Right renal cortex interstitium (tissue), 3 donors: Measurements from ENCODE around the gene AMN. TPM values are rescaled to one million over a fixed set of nuclear protein-coding genes. Genes with fewer than 3 reads are reported as not detected.
"Not testable (repeated sequence)": the region's sequence is repeated elsewhere in the genome, so short reads cannot be mapped to it uniquely, and the experiment has no call there.

Experiments used
- DNase-seq, 3 donors: peaks; one replicate each; pipeline ENCODE4 v3.0.0-alpha.2; 2013; ENCODE audit warnings: low read depth in 3 of 3, low spot score in 2 of 3
- polyA plus RNA-seq, 3 donors: library from polyadenylated mRNA; unstranded; fragments of 120-200 nt; gene quantifications; one replicate each; pipeline ENCODE4 v1.2.1, GENCODE V29; 2013; ENCODE audit not compliant: insufficient read length in 3 of 3

AMN gene
- polyA plus RNA-seq, 3 donors, result 15.9 to 22.6 (median 17.7) TPM

- DNase-seq, result no peak
Measured at GRCh38 chr14:102911991-102912761, 10.3 kb upstream of the AMN start.

- no peak for DNase-seq
Measured at GRCh38 chr14:102913341-102914211, 8.9 kb upstream of the AMN start.

- no peak for DNase-seq
Measured at GRCh38 chr14:102914474-102915291, 7.8 kb upstream of the AMN start.

- no peak for DNase-seq
Measured at GRCh38 chr14:102915292-102916110, 7.0 kb upstream of the AMN start.

GRCh38 chr14:102916347-102917055 lies 6.0 kb upstream of the AMN start:
- no peak for DNase-seq

GRCh38 chr14:102917056-102917385 lies 5.4 kb upstream of the AMN start:
- no peak for DNase-seq

- DNase-seq, result no peak
Measured at GRCh38 chr14:102917469-102918211, 4.8 kb upstream of the AMN start.

GRCh38 chr14:102918438-102918837 lies 4.0 kb upstream of the AMN start:
- no peak for DNase-seq

GRCh38 chr14:102920273-102920997 lies 2.0 kb upstream of the AMN start:
- DNase-seq, result no peak

GRCh38 chr14:102920998-102921304 lies 1.5 kb upstream of the AMN start:
- DNase-seq, result no peak

- no peak for DNase-seq
Measured at GRCh38 chr14:102923201-102923924, 900 bp downstream of the AMN start.

GRCh38 chr14:102923925-102924486 lies 1.5 kb downstream of the AMN start:
- no peak for DNase-seq

GRCh38 chr14:102924632-102925588 lies 2.4 kb downstream of the AMN start:
- DNase-seq, result no peak

- DNase-seq, result no peak
Measured at GRCh38 chr14:102925646-102926045, 3.2 kb downstream of the AMN start.

- DNase-seq, result no peak
Measured at GRCh38 chr14:102926104-102926503, 3.6 kb downstream of the AMN start.

GRCh38 chr14:102926840-102927239 lies 4.4 kb downstream of the AMN start:
- not testable (repeated sequence) for DNase-seq
